HepG2 (cell line): ENCODE results near the gene MYO16. TPM values are rescaled to one million over a fixed set of nuclear protein-coding genes. Genes with fewer than 3 reads are reported as not detected.

Source experiments
- ATAC-seq: fragments of 200-7000 bp; cut with Tn5 transposase; 3 replicates; pipeline ENCODE4 v1.9.1; 2020; ENCODE audit warnings: mild to moderate bottlenecking, moderate library complexity
- BruUV-seq: library from RNA; stranded (reverse); fragments of 400-500 nt; replicated peaks from 2 replicates; lab custom pipeline; 2021; lab: Mats Ljungman, UMichigan
- CTCF ChIA-PET: fragments of 300-600 bp; formaldehyde crosslinking; extraction: SDS; loops from one replicate; lab custom pipeline; 2021; ENCODE audit warnings: low total read pairs, inconsistent platforms, low intra/inter-chr PET ratio; lab: Yijun Ruan, JAX
- POLR2A ChIA-PET: fragments of 350-600 bp; sonication (Branson Sonifier 250); formaldehyde crosslinking; loops from one replicate; lab custom pipeline; 2020; ENCODE audit warnings: antibody characterized with exemption, inconsistent platforms; lab: Yijun Ruan, JAX
- DNase-seq: peaks from one replicate; pipeline ENCODE4 v3.0.0-alpha.2; 2015; ENCODE audit warnings: low spot score
- FAIRE-seq: peaks from 3 replicates; lab custom pipeline; 2011; peaks lifted over from hg19 to GRCh38; lab: Jason Lieb, UNC
- H2AFZ ChIP-seq: one replicate; pipeline ENCODE4 v1.6.1; 2011; ENCODE audit warnings: low read length, inconsistent platforms
- H3K27ac ChIP-seq: fragments of 300-600 bp; 3 replicates; pipeline ENCODE4 v1.8.0; 2011; ENCODE audit warnings: mixed run types, mild to moderate bottlenecking, mixed read lengths, low read length, inconsistent platforms; ENCODE audit not compliant: insufficient read depth; ENCODE audit errors: extremely low read length
- H3K27me3 ChIP-seq, 2 experiments: fragments of 200-600 bp in 1 of 2; 2 replicates in 1 of 2; 3 replicates in 1 of 2; pipeline versions ENCODE4 v1.6.0 to v1.8.0; 2011; ENCODE audit warnings: low read length in 2 of 2, mild to moderate bottlenecking in 2 of 2, moderate library complexity in 2 of 2, inconsistent platforms in 1 of 2; ENCODE audit not compliant: insufficient read depth in 2 of 2, control insufficient read depth in 1 of 2
- H3K36me3 ChIP-seq, 2 experiments: fragments of 200-600 bp in 1 of 2; replicated peaks in 1 of 2; 2 replicates in 1 of 2; 3 replicates in 1 of 2; pipeline versions ENCODE4 v1.5.1 to v1.8.0; 2011; ENCODE audit warnings: low read length in 2 of 2, inconsistent platforms in 1 of 2; ENCODE audit not compliant: insufficient read depth in 2 of 2, control insufficient read depth in 1 of 2
- H3K4me1 ChIP-seq: 2 replicates; pipeline ENCODE4 v1.5.1; 2012; ENCODE audit warnings: low read length, inconsistent platforms; ENCODE audit not compliant: insufficient read depth
- H3K4me2 ChIP-seq: 2 replicates; pipeline ENCODE4 v1.6.0; 2011; ENCODE audit warnings: low read depth, low read length, inconsistent platforms
- H3K4me3 ChIP-seq, 3 experiments: fragments of 200-600 bp in 1 of 3; sonication (generic), shearing (Covaris generic) in 1 of 3; replicated peaks in 1 of 3; 2 replicates each; pipeline ENCODE4 v1.5.1; 2011 to 2016; ENCODE audit warnings: low read length in 3 of 3, inconsistent platforms in 2 of 3, low read depth in 2 of 3, mild to moderate bottlenecking in 2 of 3, control low read depth in 1 of 3, mixed read lengths in 1 of 3; ENCODE audit not compliant: insufficient read depth in 1 of 3
- H3K79me2 ChIP-seq: one replicate; pipeline ENCODE4 v1.6.1; 2011; ENCODE audit warnings: low read length, inconsistent platforms; ENCODE audit not compliant: insufficient read depth
- H3K9ac ChIP-seq: 2 replicates; pipeline ENCODE4 v1.6.0; 2011; ENCODE audit warnings: mild to moderate bottlenecking, low read depth, low read length, inconsistent platforms; ENCODE audit not compliant: insufficient read depth
- H3K9me3 ChIP-seq: 2 replicates; pipeline ENCODE4 v1.5.1; 2012; ENCODE audit warnings: mild to moderate bottlenecking, low read length
- H4K20me1 ChIP-seq: 2 replicates; pipeline ENCODE4 v1.6.0; 2011; ENCODE audit warnings: inconsistent platforms, mild to moderate bottlenecking, low read length, moderate library complexity; ENCODE audit not compliant: insufficient read depth
- ARID2 ChIP-seq: sonication (generic); formaldehyde crosslinking; IDR thresholded peaks from 2 replicates; pipeline ENCODE4 v1.8.1; 2022; ENCODE audit warnings: mild to moderate bottlenecking, missing genetic modification reagents, borderline replicate concordance
- BHLHE40 ChIP-seq: IDR thresholded peaks from 2 replicates; pipeline ENCODE4 v1.6.1; 2011; ENCODE audit warnings: low read length, improper control_type of control experiment
- CREM ChIP-seq, 2 experiments: sonication (generic) in 1 of 2; formaldehyde crosslinking in 1 of 2; IDR thresholded peaks; 2 replicates each; pipeline versions ENCODE4 v1.4.0 to v1.6.1; 2016 to 2020; ENCODE audit warnings: antibody characterized with exemption in 1 of 2, mild to moderate bottlenecking in 1 of 2, missing genetic modification reagents in 1 of 2
- HNF4A ChIP-seq: sonication (generic); formaldehyde crosslinking; IDR thresholded peaks from 2 replicates; pipeline ENCODE4 v1.4.0; 2020; ENCODE audit warnings: missing genetic modification reagents
- MLLT10 ChIP-seq: sonication (generic); formaldehyde crosslinking; IDR thresholded peaks from 2 replicates; pipeline ENCODE4 v1.4.0; 2020; ENCODE audit warnings: missing genetic modification reagents
- PAF1 ChIP-seq: IDR thresholded peaks from 2 replicates; pipeline ENCODE4 v1.6.1; 2016; ENCODE audit warnings: missing genetic modification reagents, missing compliant biosample characterization
- RBM39 ChIP-seq: fragments of 200-400 bp; formaldehyde crosslinking; IDR thresholded peaks from one replicate; pipeline ENCODE4 v1.6.1; 2018; ENCODE audit warnings: antibody characterized with exemption, mild to moderate bottlenecking, low read depth, low read length; ENCODE audit not compliant: poor library complexity, severe bottlenecking
- SNAI1 ChIP-seq: sonication (generic); formaldehyde crosslinking; IDR thresholded peaks from 2 replicates; pipeline ENCODE4 v1.5.0; 2020; ENCODE audit warnings: mild to moderate bottlenecking, missing genetic modification reagents, borderline replicate concordance
- ZNF12 ChIP-seq: sonication (generic); formaldehyde crosslinking; IDR thresholded peaks from 2 replicates; pipeline ENCODE4 v1.5.0; 2020; ENCODE audit warnings: missing genetic modification reagents
- ZNF772 ChIP-seq: sonication (generic); formaldehyde crosslinking; IDR thresholded peaks from 2 replicates; pipeline ENCODE4 v1.5.0; 2020; ENCODE audit warnings: mild to moderate bottlenecking, missing genetic modification reagents
- ZNF775 ChIP-seq: sonication (generic); formaldehyde crosslinking; IDR thresholded peaks from 2 replicates; pipeline ENCODE4 v1.4.0; 2020; ENCODE audit warnings: missing genetic modification reagents, mild to moderate bottlenecking, moderate library complexity, borderline replicate concordance
- WGBS: methylation state at CpG from one replicate; pipeline ENCODE4 v1.1.6; 2017; ENCODE audit warnings: low lambda C conversion rate; 5-methylcytosine and 5-hydroxymethylcytosine counted together
- in situ Hi-C: cut with HindIII; loops from 2 replicates; pipeline ENCODE4 v1.10.0; 2017; ENCODE audit warnings: low pct_unique_long_range_greater_than_20kb; ENCODE audit not compliant: extremely low pct_ligation_motif_present
- intact Hi-C: fragments of 100-400 bp; cut with micrococcal nuclease; formaldehyde crosslinking; loops from one replicate; pipeline ENCODE4 v1.10.0; 2022; ENCODE audit not compliant: unreplicated experiment
- polyA plus RNA-seq, 8 experiments: library from polyadenylated mRNA; depleted of rRNA in 3 of 8; stranded (reverse) in 7 of 8; unstranded in 1 of 8; fragments of >200 nt; fragmentation: Illumina TruSeq in 4 of 8; extraction: Trizol in 4 of 8; gene quantifications; 2 replicates each; pipeline versions ENCODE4 v1.2.1 to v1.2.3, GENCODE V29; 2011 to 2016; ENCODE audit warnings: low read depth in 4 of 8, missing spikeins in 1 of 8, mixed read lengths in 1 of 8; ENCODE audit not compliant: insufficient read depth in 1 of 8
- total RNA-seq, 5 experiments: library from RNA; depleted of rRNA; stranded (reverse); fragments of >200 nt; fragmentation: Illumina TruSeq; extraction: Trizol; gene quantifications; 2 replicates each; pipeline ENCODE4 v1.2.3, GENCODE V29; 2016; ENCODE audit warnings: low read depth in 1 of 5
- TF ChIP-seq, protein P1 (sequence below): sonication (generic); formaldehyde crosslinking; IDR thresholded peaks from 2 replicates; pipeline ENCODE4 v1.4.0; 2020; ENCODE audit warnings: missing genetic modification reagents, borderline replicate concordance
- TF ChIP-seq, protein P2 (sequence below): sonication (generic); formaldehyde crosslinking; IDR thresholded peaks from 2 replicates; pipeline ENCODE4 v1.5.0; 2020; ENCODE audit warnings: mild to moderate bottlenecking, missing genetic modification reagents
- TF ChIP-seq, protein P3 (sequence below): sonication (generic); formaldehyde crosslinking; IDR thresholded peaks from 2 replicates; pipeline ENCODE4 v1.8.0; 2023; ENCODE audit warnings: mild to moderate bottlenecking, missing genetic modification reagents

The MYO16 gene
- total and polyA plus RNA-seq, 2 of the 13 experiments (the other 11 are each of a cell fraction or from before 2014, with no cell fraction given), result not detected

DNA sequence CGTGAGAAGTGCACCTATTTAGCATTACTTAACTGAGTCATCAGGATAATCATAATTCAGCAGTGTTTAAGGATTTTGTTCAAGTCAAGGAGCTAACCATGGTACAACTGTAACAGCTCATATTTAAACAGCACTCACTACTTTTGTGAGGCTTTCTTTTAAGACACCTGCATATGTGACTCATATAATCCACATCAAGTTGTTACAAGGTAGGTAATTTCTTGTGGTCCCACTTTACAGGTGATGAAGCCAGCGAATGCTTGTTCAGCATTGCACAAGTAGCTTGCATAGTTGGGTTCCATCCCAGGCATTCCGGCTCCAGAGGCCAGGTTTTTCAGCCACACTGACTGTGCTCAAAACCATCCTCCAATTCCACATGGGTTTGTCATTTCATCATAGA, 569.2 kb downstream of the MYO16 start:
- H3K4me1 ChIP-seq, result no peaks in the 10 kb centered on the region
- no peaks in the 10 kb centered on the region for H3K27me3 ChIP-seq
- intact Hi-C loops, result no loop called here
- H3K4me3 ChIP-seq, result no peak overlapping the region
- 0% methylated on average over 1 of the region's 3 CpGs for WGBS
- H3K36me3 ChIP-seq, result no peaks in the 10 kb centered on the region
- H4K20me1 ChIP-seq, result no peaks in the 10 kb centered on the region
- ChIA-PET CTCF (no interaction called here), POLR2A (no interaction called here)
- TF ChIP-seq MLLT10 (no peak), RBM39 (no peak), HNF4A (no peak), CREM (IDR thresholded peaks at IDR 0.05) (no peak), CREM (CRISPR knock-in tag; IDR thresholded peaks at IDR 0.05) (no peak), ZNF775 (no peak), PAF1 (CRISPR knock-in tag) (no peak), SNAI1 (no peak), ZNF772 (CRISPR knock-in tag) (no peak), ZNF12 (CRISPR knock-in tag) (no peak), ARID2 (CRISPR knock-in tag) (no peak), BHLHE40 (no peak)
- TF ChIP-seq, protein P1, sequence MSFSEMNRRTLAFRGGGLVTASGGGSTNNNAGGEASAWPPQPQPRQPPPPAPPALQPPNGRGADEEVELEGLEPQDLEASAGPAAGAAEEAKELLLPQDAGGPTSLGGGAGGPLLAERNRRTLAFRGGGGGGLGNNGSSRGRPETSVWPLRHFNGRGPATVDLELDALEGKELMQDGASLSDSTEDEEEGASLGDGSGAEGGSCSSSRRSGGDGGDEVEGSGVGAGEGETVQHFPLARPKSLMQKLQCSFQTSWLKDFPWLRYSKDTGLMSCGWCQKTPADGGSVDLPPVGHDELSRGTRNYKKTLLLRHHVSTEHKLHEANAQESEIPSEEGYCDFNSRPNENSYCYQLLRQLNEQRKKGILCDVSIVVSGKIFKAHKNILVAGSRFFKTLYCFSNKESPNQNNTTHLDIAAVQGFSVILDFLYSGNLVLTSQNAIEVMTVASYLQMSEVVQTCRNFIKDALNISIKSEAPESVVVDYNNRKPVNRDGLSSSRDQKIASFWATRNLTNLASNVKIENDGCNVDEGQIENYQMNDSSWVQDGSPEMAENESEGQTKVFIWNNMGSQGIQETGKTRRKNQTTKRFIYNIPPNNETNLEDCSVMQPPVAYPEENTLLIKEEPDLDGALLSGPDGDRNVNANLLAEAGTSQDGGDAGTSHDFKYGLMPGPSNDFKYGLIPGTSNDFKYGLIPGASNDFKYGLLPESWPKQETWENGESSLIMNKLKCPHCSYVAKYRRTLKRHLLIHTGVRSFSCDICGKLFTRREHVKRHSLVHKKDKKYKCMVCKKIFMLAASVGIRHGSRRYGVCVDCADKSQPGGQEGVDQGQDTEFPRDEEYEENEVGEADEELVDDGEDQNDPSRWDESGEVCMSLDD (CRISPR knock-in tag), result no peak
- TF ChIP-seq, protein P2, sequence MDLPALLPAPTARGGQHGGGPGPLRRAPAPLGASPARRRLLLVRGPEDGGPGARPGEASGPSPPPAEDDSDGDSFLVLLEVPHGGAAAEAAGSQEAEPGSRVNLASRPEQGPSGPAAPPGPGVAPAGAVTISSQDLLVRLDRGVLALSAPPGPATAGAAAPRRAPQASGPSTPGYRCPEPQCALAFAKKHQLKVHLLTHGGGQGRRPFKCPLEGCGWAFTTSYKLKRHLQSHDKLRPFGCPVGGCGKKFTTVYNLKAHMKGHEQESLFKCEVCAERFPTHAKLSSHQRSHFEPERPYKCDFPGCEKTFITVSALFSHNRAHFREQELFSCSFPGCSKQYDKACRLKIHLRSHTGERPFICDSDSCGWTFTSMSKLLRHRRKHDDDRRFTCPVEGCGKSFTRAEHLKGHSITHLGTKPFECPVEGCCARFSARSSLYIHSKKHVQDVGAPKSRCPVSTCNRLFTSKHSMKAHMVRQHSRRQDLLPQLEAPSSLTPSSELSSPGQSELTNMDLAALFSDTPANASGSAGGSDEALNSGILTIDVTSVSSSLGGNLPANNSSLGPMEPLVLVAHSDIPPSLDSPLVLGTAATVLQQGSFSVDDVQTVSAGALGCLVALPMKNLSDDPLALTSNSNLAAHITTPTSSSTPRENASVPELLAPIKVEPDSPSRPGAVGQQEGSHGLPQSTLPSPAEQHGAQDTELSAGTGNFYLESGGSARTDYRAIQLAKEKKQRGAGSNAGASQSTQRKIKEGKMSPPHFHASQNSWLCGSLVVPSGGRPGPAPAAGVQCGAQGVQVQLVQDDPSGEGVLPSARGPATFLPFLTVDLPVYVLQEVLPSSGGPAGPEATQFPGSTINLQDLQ (CRISPR knock-in tag), result no peak
- TF ChIP-seq, protein P3, sequence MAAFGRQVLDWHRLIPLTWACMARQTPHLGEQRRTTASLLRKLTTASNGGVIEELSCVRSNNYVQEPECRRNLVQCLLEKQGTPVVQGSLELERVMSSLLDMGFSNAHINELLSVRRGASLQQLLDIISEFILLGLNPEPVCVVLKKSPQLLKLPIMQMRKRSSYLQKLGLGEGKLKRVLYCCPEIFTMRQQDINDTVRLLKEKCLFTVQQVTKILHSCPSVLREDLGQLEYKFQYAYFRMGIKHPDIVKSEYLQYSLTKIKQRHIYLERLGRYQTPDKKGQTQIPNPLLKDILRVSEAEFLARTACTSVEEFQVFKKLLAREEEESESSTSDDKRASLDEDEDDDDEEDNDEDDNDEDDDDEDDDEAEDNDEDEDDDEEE, result no peak
- H3K27ac ChIP-seq, result no peak overlapping the region
- BruUV-seq, result no TSS peak
- ATAC-seq (no peak), FAIRE-seq (no peak), DNase-seq (no peak)
- no peaks in the 10 kb centered on the region for H3K9me3 ChIP-seq
- in situ Hi-C loops, result no loop called here
- H3K79me2 ChIP-seq, result no peaks in the 10 kb centered on the region
- no peak overlapping the region for H3K4me2 ChIP-seq
- no peak overlapping the region for H2AFZ ChIP-seq
- no peak overlapping the region for H3K9ac ChIP-seq
